K562 (cell line): ENCODE measurements around the gene ZNF549. TPM values are rescaled to one million over a fixed set of nuclear protein-coding genes. Genes with fewer than 3 reads are reported as not detected.

ENCODE experiments used
- AFF1 ChIP-seq, 2 experiments: fragments of 450-650 bp; IDR thresholded peaks; 2 replicates each; pipeline ENCODE4 v1.6.1; 2018; ENCODE audit warnings: mild to moderate bottlenecking in 2 of 2, low read depth in 1 of 2; ENCODE audit not compliant: partially characterized antibody in 2 of 2
- ARNT ChIP-seq, 2 experiments: fragments of 450-650 bp; IDR thresholded peaks; 2 replicates each; pipeline ENCODE4 v1.6.1; 2016; ENCODE audit warnings: mild to moderate bottlenecking in 1 of 2
- C11orf30 ChIP-seq: fragments of 450-650 bp; IDR thresholded peaks from 2 replicates; pipeline ENCODE4 v1.6.1; 2016; ENCODE audit warnings: low read depth, mild to moderate bottlenecking
- CHD1 ChIP-seq: fragments of 200-600 bp; sonication (generic); IDR thresholded peaks from one replicate; pipeline ENCODE4 v1.6.1; 2012; ENCODE audit warnings: mild to moderate bottlenecking, moderate library complexity, low read length, inconsistent platforms
- DIDO1 ChIP-seq: fragments of 450-650 bp; IDR thresholded peaks from 2 replicates; pipeline ENCODE4 v1.6.1; 2016; ENCODE audit warnings: low read depth, missing biosample characterization, missing genetic modification characterization
- ELF2 ChIP-seq: fragments of 250-450 bp; sonication (Bioruptor Pico); IDR thresholded peaks from 2 replicates; pipeline ENCODE4 v1.5.0; 2021; ENCODE audit warnings: mild to moderate bottlenecking
- HNRNPK ChIP-seq: fragments of 200-400 bp; formaldehyde crosslinking; IDR thresholded peaks from one replicate; pipeline ENCODE4 v1.6.1; 2018; ENCODE audit warnings: mild to moderate bottlenecking, low read depth, low read length; ENCODE audit not compliant: poor library complexity, severe bottlenecking
- LARP7 ChIP-seq: fragments of 450-650 bp; IDR thresholded peaks from 2 replicates; pipeline ENCODE4 v1.6.1; 2016
- PRDM10 ChIP-seq: fragments of 450-650 bp; IDR thresholded peaks from 2 replicates; pipeline ENCODE4 v1.6.1; 2018; ENCODE audit not compliant: partially characterized antibody
- ZNF41 ChIP-seq: fragments of 250-450 bp; sonication (Bioruptor Pico); conservative IDR thresholded peaks from 2 replicates; pipeline ENCODE4 v1.4.0; 2020; ENCODE audit warnings: mild to moderate bottlenecking
- ZNF449 ChIP-seq: fragments of 250-450 bp; sonication (Bioruptor Pico); IDR thresholded peaks from 2 replicates; pipeline ENCODE4 v1.8.0; 2022; ENCODE audit warnings: moderate library complexity, mild to moderate bottlenecking, inconsistent platforms
- ZNF830 ChIP-seq: fragments of 250-450 bp; sonication (Bioruptor Pico); IDR thresholded peaks from 2 replicates; pipeline ENCODE4 v1.5.0; 2021; ENCODE audit warnings: mild to moderate bottlenecking
- polyA plus RNA-seq, 8 experiments: library from polyadenylated mRNA; depleted of rRNA in 4 of 8; stranded (reverse) in 5 of 8; unstranded in 3 of 8; fragments of >200 nt; fragmentation: Nextera tagmentation in 2 of 8; fragmentation: Illumina TruSeq in 1 of 8; extraction: Ambion mirVana in 2 of 8; extraction: Trizol in 1 of 8; gene quantifications; 2 replicates each; pipeline versions ENCODE4 v1.2.1 to v1.2.3, GENCODE V29; 2011 to 2014; ENCODE audit warnings: inconsistent platforms in 1 of 8, missing spikeins in 1 of 8
- total RNA-seq, 7 experiments: library from RNA; depleted of rRNA in 6 of 7; stranded (reverse); fragments of >200 nt in 6 of 7; fragmentation: Illumina TruSeq in 2 of 7; extraction: Trizol in 2 of 7; gene quantifications; 2 replicates each; pipeline versions ENCODE4 v1.2.1 to v1.2.3, GENCODE V29; 2011 to 2021; ENCODE audit warnings: low replicate concordance in 1 of 7

The ZNF549 gene
- total and polyA plus RNA-seq, 9 of the 15 experiments (the other 6 are each of a cell fraction or from before 2014, with no cell fraction given), result 0.03 to 0.68 (median 0.25) TPM

GRCh38 chr19:57527136-57527881, at the start of gene ZNF549 (continued):
- TF ChIP-seq ARNT (IDR thresholded peaks at IDR 0.05) (no peak), AFF1 (IDR thresholded peaks at IDR 0.05; ENCODE audit: low read depth in 1 of 2, partially characterized antibody in 2 of 2) (no peak), PRDM10 (no peak), DIDO1 (tag) (0 out of 2 replicates have a peak, but pooled peaks have one; percentile 43), CHD1 (no peak), HNRNPK (no peak), ZNF830 (CRISPR knock-in tag) (no peak), LARP7 (no peak), ZNF41 (CRISPR knock-in tag) (no peak), ZNF449 (CRISPR knock-in tag) (no peak), C11orf30 (no peak), ELF2 (CRISPR knock-in tag) (no peak)
